ENCODE results near the gene COA7.

GRCh38 chr1:52727956-52728656 lies 30.0 kb upstream of the COA7 start:
- TF ChIP-seq CTCF (tag by site-specific recombination; IDR thresholded peaks at IDR 0.05): no peak
- no peak for TF ChIP-seq ZNF280D (tag by site-specific recombination; IDR thresholded peaks at IDR 0.05)
